ENCODE results near the gene DUSP1.
"Not testable (repeated sequence)": the region's sequence is repeated elsewhere in the genome, so short reads cannot be mapped to it uniquely, and the experiment has no call there.

The DUSP1 gene

GRCh38 chr5:172796306-172796705 lies 25.3 kb upstream of the DUSP1 start:
- no peak for DNase-seq

- DNase-seq: no peak
Observed at GRCh38 chr5:172795318-172795977, 24.5 kb upstream of the DUSP1 start.

GRCh38 chr5:172793577-172794488 lies 22.8 kb upstream of the DUSP1 start:
- no peak for DNase-seq

- DNase-seq: no peak
Observed at GRCh38 chr5:172792701-172793570, 21.9 kb upstream of the DUSP1 start.

GRCh38 chr5:172791726-172792445 lies 20.9 kb upstream of the DUSP1 start:
- no peak for DNase-seq

- DNase-seq: no peak
Observed at GRCh38 chr5:172791286-172791685, 20.3 kb upstream of the DUSP1 start.

- DNase-seq: no peak
Observed at GRCh38 chr5:172790496-172790889, 19.5 kb upstream of the DUSP1 start.

GRCh38 chr5:172789687-172790495 lies 18.9 kb upstream of the DUSP1 start:
- no peak for DNase-seq

GRCh38 chr5:172788771-172789686 lies 18.0 kb upstream of the DUSP1 start:
- DNase-seq: no peak

GRCh38 chr5:172787538-172787937 lies 16.5 kb upstream of the DUSP1 start:
- DNase-seq: not testable (repeated sequence)

- DNase-seq: no peak
Observed at GRCh38 chr5:172786736-172787462, 15.9 kb upstream of the DUSP1 start.

GRCh38 chr5:172785429-172786088 lies 14.6 kb upstream of the DUSP1 start:
- DNase-seq: no peak

- DNase-seq: not testable (repeated sequence)
Observed at GRCh38 chr5:172784162-172784561, 13.2 kb upstream of the DUSP1 start.

GRCh38 chr5:172783319-172783718 lies 12.3 kb upstream of the DUSP1 start:
- DNase-seq: not testable (repeated sequence)

- no peak for DNase-seq
Observed at GRCh38 chr5:172782169-172783039, 11.4 kb upstream of the DUSP1 start.

- DNase-seq: no peak
Observed at GRCh38 chr5:172779691-172780341, 8.8 kb upstream of the DUSP1 start.

Data from 8988T (cell line).